Spleen (tissue), 11 donors: ENCODE results near the gene TLE5. TPM values are rescaled to one million over a fixed set of nuclear protein-coding genes. Genes with fewer than 3 reads are reported as not detected.
A peak's percentile ranks its signal among the peaks of the same experiment; 100 is the strongest.

ENCODE experiments used
- DNase-seq: peaks from one replicate; pipeline ENCODE4 v3.0.0-alpha.2; 2020
- H3K27ac ChIP-seq, 8 donors: fragments of 200-600 bp; sonication (generic) in 7 of 8; 1 replicate in 4 of 8; 2 replicates in 4 of 8; pipeline versions ENCODE4 v1.5.0 to v1.8.0; 2016 to 2021; ENCODE audit warnings: inconsistent platforms in 4 of 8, mild to moderate bottlenecking in 4 of 8, moderate library complexity in 1 of 8
- H3K27me3 ChIP-seq, 7 donors: fragments of 200-600 bp; sonication (generic) in 6 of 7; replicated peaks in 1 of 7; 1 replicate in 4 of 7; 2 replicates in 3 of 7; pipeline versions ENCODE4 v1.5.0 to v1.8.0; 2016 to 2021; ENCODE audit warnings: inconsistent platforms in 3 of 7, mild to moderate bottlenecking in 1 of 7
- H3K36me3 ChIP-seq, 6 donors: fragments of 200-600 bp; sonication (generic) in 5 of 6; 1 replicate in 4 of 6; 2 replicates in 2 of 6; pipeline versions ENCODE4 v1.5.0 to v1.8.0; 2016 to 2021; ENCODE audit warnings: inconsistent platforms in 2 of 6
- H3K4me1 ChIP-seq, 6 donors: fragments of 200-600 bp; sonication (generic) in 5 of 6; 1 replicate in 3 of 6; 2 replicates in 3 of 6; pipeline versions ENCODE4 v1.5.0 to v1.8.0; 2016 to 2021; ENCODE audit warnings: inconsistent platforms in 3 of 6
- H3K4me3 ChIP-seq, 8 donors: fragments of 200-600 bp; sonication (generic) in 7 of 8; 1 replicate in 4 of 8; 2 replicates in 4 of 8; pipeline versions ENCODE4 v1.5.0 to v1.8.0; 2016 to 2021; ENCODE audit warnings: inconsistent platforms in 4 of 8, mild to moderate bottlenecking in 4 of 8, moderate library complexity in 2 of 8
- H3K9me3 ChIP-seq, 8 donors: fragments of 200-600 bp; sonication (generic) in 7 of 8; 1 replicate in 4 of 8; 2 replicates in 4 of 8; pipeline versions ENCODE4 v1.5.0 to v1.8.0; 2016 to 2021; ENCODE audit warnings: inconsistent platforms in 4 of 8
- CTCF ChIP-seq, 11 experiments: fragments of 200-600 bp in 7 of 11; fragments of 450-650 bp in 4 of 11; sonication (generic) in 4 of 11; IDR thresholded peaks in 8 of 11; conservative IDR thresholded peaks in 3 of 11; 1 replicate in 7 of 11; 2 replicates in 4 of 11; pipeline versions ENCODE4 v1.4.0 to v1.8.0; 2016 to 2021; ENCODE audit warnings: antibody characterized with exemption in 11 of 11, inconsistent platforms in 4 of 11, mild to moderate bottlenecking in 1 of 11
- POLR2A ChIP-seq, 3 donors: fragments of 450-650 bp; IDR thresholded peaks; one replicate each; pipeline ENCODE4 v1.5.1; 2017; ENCODE audit warnings: antibody characterized with exemption in 3 of 3, mild to moderate bottlenecking in 1 of 3
- POLR2AphosphoS5 ChIP-seq, 3 donors: sonication (generic); formaldehyde crosslinking; IDR thresholded peaks; one replicate each; pipeline ENCODE4 v1.5.1; 2017; ENCODE audit warnings: antibody characterized with exemption in 3 of 3
- WGBS, 5 donors: extraction: QIAGEN DNeasy Blood & Tissue Kit in 3 of 5; methylation state at CpG; one replicate each; pipeline versions ENCODE4 v1.1.5 to v1.1.7; 2013 to 2018; 5-methylcytosine and 5-hydroxymethylcytosine counted together
- intact Hi-C: fragments of 100-400 bp; cut with DNase I; formaldehyde crosslinking; loops from one replicate; pipeline ENCODE4 v1.15.0; 2023; ENCODE audit warnings: low total_unique reads
- polyA plus RNA-seq, 3 donors: library from polyadenylated mRNA; stranded (reverse); fragments of 200-250 nt; gene quantifications; one replicate each; pipeline ENCODE4 v1.2.1, GENCODE V29; 2013
- total RNA-seq, 7 donors: library from RNA; depleted of rRNA in 3 of 7; stranded (reverse); fragments of >200 nt in 3 of 7; fragmentation: NEBNext Ultra II Directional in 4 of 7; extraction: Animal tissue kit (Norgen Biotek cat#: 25700) in 4 of 7; gene quantifications; one replicate each; pipeline versions ENCODE4 v1.1.0 to v1.2.1, GENCODE V29; 2016 to 2021
- donor health status: healthy with polysubstance abuse.
- donor health status: DM: no; HTN: no; CAD: no; lungs with moderate emphysema.
- donor health status: DM: no; HTN: no; CAD: no.
- donor health status: Bipolar disorder and iron deficiency.
- donor health status: healthy.
- donor health status: DM: no; HTN: no; CAD: no.
- donor health status: DM: yes; HTN: yes; CAD: no.

TLE5 gene
- total and polyA plus RNA-seq, 10 donors = 325 to 618 (median 435) TPM

GRCh38 chr19:3106509-3107141, 44.3 kb upstream of the TLE5 start:
- no peaks in the 10 kb centered on the region for H3K27me3 ChIP-seq
- no peak overlapping the region for H3K4me3 ChIP-seq
- H3K4me1 ChIP-seq = peaks cover 10 to 71% (median 38%) of the 10 kb centered on the region in 6 donors
- peaks cover 0 to 18% (median 0%) of the 10 kb centered on the region in 6 donors for H3K36me3 ChIP-seq
- TF ChIP-seq CTCF (IDR thresholded peaks at IDR 0.05 in 8 of 11, conservative IDR thresholded peaks at IDR 0.05 in 3 of 11) (no peak), POLR2AphosphoS5 (IDR thresholded peaks at IDR 0.05) (no peak), POLR2A (IDR thresholded peaks at IDR 0.05) (no peak)
- no peaks in the 10 kb centered on the region for H3K9me3 ChIP-seq
- intact Hi-C loops = no loop called here
- peak; percentile 72 for DNase-seq
- WGBS, 5 donors = 88 to 92% (median 92%) methylated on average over 16 to 17 of the region's 17 CpGs
- no peak overlapping the region for H3K27ac ChIP-seq

GRCh38 chr19:3105641-3106508, 43.6 kb upstream of the TLE5 start:
- Histone ChIP-seq H3K36me3 (peaks cover 0 to 10% (median 0%) of the 10 kb centered on the region in 6 donors), H3K4me1 (peaks cover 10 to 78% (median 41%) of the 10 kb centered on the region in 6 donors), H3K27me3 (peaks cover 0 to under 1% (median 0%) of the 10 kb centered on the region in 7 donors), H3K4me3 (no peak overlapping the region), H3K27ac (no peak overlapping the region), H3K9me3 (no peaks in the 10 kb centered on the region)
- intact Hi-C loops = loop anchor here (2.0 kb wide), 1 partner anchor 137 kb away; no protein-coding TSS in a partner anchor
- no peak for TF ChIP-seq POLR2AphosphoS5 (IDR thresholded peaks at IDR 0.05)
- no peak for TF ChIP-seq POLR2A (IDR thresholded peaks at IDR 0.05)
- TF ChIP-seq CTCF (IDR thresholded peaks at IDR 0.05 in 8 of 11, conservative IDR thresholded peaks at IDR 0.05 in 3 of 11) = no peak
- DNase-seq = no peak
- WGBS, 5 donors = 85 to 88% (median 87%) methylated on average over 22 to 33 of the region's 33 CpGs

GRCh38 chr19:3104708-3104983, 42.4 kb upstream of the TLE5 start:
- no peak for DNase-seq
- TF ChIP-seq CTCF (IDR thresholded peaks at IDR 0.05 in 8 of 11, conservative IDR thresholded peaks at IDR 0.05 in 3 of 11) = no peak
- intact Hi-C loops = loop anchor here (2.0 kb wide), 1 partner anchor 136 kb away; no protein-coding TSS in a partner anchor

More at GRCh38 chr19:3104708-3104983, 42.4 kb upstream of the TLE5 start:
- no peaks in the 10 kb centered on the region for H3K9me3 ChIP-seq
- peaks cover 17 to 91% (median 52%) of the 10 kb centered on the region in 6 donors for H3K4me1 ChIP-seq
- H3K27ac ChIP-seq = peak overlapping the region in 4 of 8 donors; percentile 26 to 67 (median 48)
- WGBS, 5 donors = 46 to 62% (median 59%) methylated on average over 8 to 10 of the region's 10 CpGs
- no peaks in the 10 kb centered on the region for H3K36me3 ChIP-seq
- peaks cover 0 to 12% (median 0%) of the 10 kb centered on the region in 7 donors for H3K27me3 ChIP-seq
- H3K4me3 ChIP-seq = no peak overlapping the region
